Memory B cell (primary cell): Measurements from ENCODE around the gene CREBRF.
"Not testable (repeated sequence)": the region's sequence is repeated elsewhere in the genome, so short reads cannot be mapped to it uniquely, and the experiment has no call there.

Experiments used
- ATAC-seq: fragments of 150-1000 bp; cut with Tn5 transposase; 2 replicates; pipeline ENCODE4 v1.10.0; 2021; ENCODE audit warnings: low read depth, mild to moderate bottlenecking, moderate library complexity
- DNase-seq, 2 donors: peaks; one replicate each; pipeline ENCODE4 v3.0.0; 2022; ENCODE audit warnings: low spot score in 2 of 2
- H3K27ac Mint-ChIP-seq: one replicate; pipeline ENCODE4 v1.8.0; 2022; ENCODE audit warnings: mild to moderate bottlenecking, moderate library complexity, mixed read lengths
- H3K27me3 Mint-ChIP-seq: one replicate; pipeline ENCODE4 v1.8.0; 2022; ENCODE audit warnings: mixed read lengths
- H3K36me3 Mint-ChIP-seq: one replicate; pipeline ENCODE4 v1.8.0; 2022; ENCODE audit warnings: mild to moderate bottlenecking, mixed read lengths
- H3K4me1 Mint-ChIP-seq: one replicate; pipeline ENCODE4 v1.8.0; 2022; ENCODE audit warnings: mixed read lengths
- H3K4me3 Mint-ChIP-seq: one replicate; pipeline ENCODE4 v1.8.0; 2022; ENCODE audit warnings: mild to moderate bottlenecking, moderate library complexity, mixed read lengths
- H3K9me3 Mint-ChIP-seq: one replicate; pipeline ENCODE4 v1.8.0; 2022; ENCODE audit warnings: mixed read lengths

CREBRF gene

GRCh38 chr5:173138707-173139106 is 82.6 kb downstream of the CREBRF start:
- no peak for DNase-seq
- H3K27ac Mint-ChIP-seq: no peak overlapping the region
- no peaks in the 10 kb centered on the region for H3K9me3 Mint-ChIP-seq
- no peaks in the 10 kb centered on the region for H3K27me3 Mint-ChIP-seq
- ATAC-seq: no peak
- H3K4me3 Mint-ChIP-seq: no peak overlapping the region
- no peaks in the 10 kb centered on the region for H3K4me1 Mint-ChIP-seq
- H3K36me3 Mint-ChIP-seq: peaks cover 8% of the 10 kb centered on the region

GRCh38 chr5:173139631-173140030 is 83.5 kb downstream of the CREBRF start:
- no peak for ATAC-seq
- no peaks in the 10 kb centered on the region for H3K27me3 Mint-ChIP-seq
- H3K4me1 Mint-ChIP-seq: no peaks in the 10 kb centered on the region
- peaks cover 8% of the 10 kb centered on the region for H3K36me3 Mint-ChIP-seq
- no peak overlapping the region for H3K4me3 Mint-ChIP-seq
- DNase-seq: no peak
- no peaks in the 10 kb centered on the region for H3K9me3 Mint-ChIP-seq
- H3K27ac Mint-ChIP-seq: peak overlapping the region; percentile 40

- Mint-ChIP-seq H3K27ac (peak overlapping the region; percentile 21), H3K27me3 (no peaks in the 10 kb centered on the region), H3K9me3 (no peaks in the 10 kb centered on the region), H3K36me3 (peaks cover 8% of the 10 kb centered on the region), H3K4me3 (no peak overlapping the region), H3K4me1 (peaks cover 3% of the 10 kb centered on the region)
- DNase-seq: no peak
- ATAC-seq: no peak
Observed at GRCh38 chr5:173140769-173141168, 84.6 kb downstream of the CREBRF start.

- Mint-ChIP-seq H3K4me3 (no peak overlapping the region), H3K36me3 (peaks cover 7% of the 10 kb centered on the region), H3K27ac (peak overlapping the region; percentile 97), H3K4me1 (peaks cover 3% of the 10 kb centered on the region), H3K27me3 (no peaks in the 10 kb centered on the region), H3K9me3 (no peaks in the 10 kb centered on the region)
- ATAC-seq (no peak), DNase-seq (no peak)
Observed at GRCh38 chr5:173143567-173143966, 87.4 kb downstream of the CREBRF start.

- Mint-ChIP-seq H3K27me3 (no peaks in the 10 kb centered on the region), H3K36me3 (peaks cover 10% of the 10 kb centered on the region), H3K4me3 (peak within 1 kb of the TSS; percentile 95), H3K27ac (peak within 1 kb of the TSS; percentile 97), H3K4me1 (peaks cover 3% of the 10 kb centered on the region), H3K9me3 (no peaks in the 10 kb centered on the region)
- ATAC-seq (peak; percentile 88), DNase-seq (peak; percentile 98 to 99)
Observed at GRCh38 chr5:173144200-173145176, 88.3 kb downstream of the CREBRF start, which contains the start of gene BNIP1. Gene BNIP1 (plus strand): TSS chr5:173144531. CDS start chr5:173144546, 15 bp downstream.

- no peak overlapping the region for H3K4me3 Mint-ChIP-seq
- peaks cover 19% of the 10 kb centered on the region for H3K36me3 Mint-ChIP-seq
- ATAC-seq (no peak), DNase-seq (no peak)
- no peaks in the 10 kb centered on the region for H3K9me3 Mint-ChIP-seq
- peaks cover 3% of the 10 kb centered on the region for H3K4me1 Mint-ChIP-seq
- no peak overlapping the region for H3K27ac Mint-ChIP-seq
- no peaks in the 10 kb centered on the region for H3K27me3 Mint-ChIP-seq
Observed at GRCh38 chr5:173148354-173148753, 92.2 kb downstream of the CREBRF start.

- no peak overlapping the region for H3K4me3 Mint-ChIP-seq
- peaks cover 26% of the 10 kb centered on the region for H3K36me3 Mint-ChIP-seq
- no peak for ATAC-seq
- no peaks in the 10 kb centered on the region for H3K27me3 Mint-ChIP-seq
- no peak for DNase-seq
- H3K9me3 Mint-ChIP-seq: no peaks in the 10 kb centered on the region
- no peaks in the 10 kb centered on the region for H3K4me1 Mint-ChIP-seq
- no peak overlapping the region for H3K27ac Mint-ChIP-seq
Observed at GRCh38 chr5:173152547-173152946, 96.4 kb downstream of the CREBRF start.

GRCh38 chr5:173153842-173154241 is 97.7 kb downstream of the CREBRF start:
- Mint-ChIP-seq H3K4me3 (no peak overlapping the region), H3K27ac (no peak overlapping the region), H3K27me3 (no peaks in the 10 kb centered on the region), H3K36me3 (peaks cover 27% of the 10 kb centered on the region), H3K4me1 (no peaks in the 10 kb centered on the region), H3K9me3 (no peaks in the 10 kb centered on the region)
- DNase-seq (no peak), ATAC-seq (no peak)

- H3K27me3 Mint-ChIP-seq, H3K4me1 Mint-ChIP-seq, H3K4me3 Mint-ChIP-seq, H3K9me3 Mint-ChIP-seq, ATAC-seq, H3K27ac Mint-ChIP-seq, DNase-seq: not testable (repeated sequence)
- peaks cover 23% of the 10 kb centered on the region for H3K36me3 Mint-ChIP-seq
Observed at GRCh38 chr5:173154619-173155018, 98.5 kb downstream of the CREBRF start.

- no peaks in the 10 kb centered on the region for H3K4me1 Mint-ChIP-seq
- no peak overlapping the region for H3K27ac Mint-ChIP-seq
- no peak overlapping the region for H3K4me3 Mint-ChIP-seq
- DNase-seq (no peak), ATAC-seq (no peak)
- no peaks in the 10 kb centered on the region for H3K9me3 Mint-ChIP-seq
- peaks cover 23% of the 10 kb centered on the region for H3K36me3 Mint-ChIP-seq
- no peaks in the 10 kb centered on the region for H3K27me3 Mint-ChIP-seq
Observed at GRCh38 chr5:173155912-173156311, 99.8 kb downstream of the CREBRF start.

- H3K27me3 Mint-ChIP-seq: no peaks in the 10 kb centered on the region
- no peak overlapping the region for H3K4me3 Mint-ChIP-seq
- no peak overlapping the region for H3K27ac Mint-ChIP-seq
- H3K36me3 Mint-ChIP-seq: peaks cover 27% of the 10 kb centered on the region
- H3K9me3 Mint-ChIP-seq: no peaks in the 10 kb centered on the region
- no peak for DNase-seq
- no peaks in the 10 kb centered on the region for H3K4me1 Mint-ChIP-seq
- no peak for ATAC-seq
Observed at GRCh38 chr5:173158366-173158765, 102.2 kb downstream of the CREBRF start.

GRCh38 chr5:173159256-173159655 is 103.1 kb downstream of the CREBRF start:
- peaks cover 28% of the 10 kb centered on the region for H3K36me3 Mint-ChIP-seq
- H3K4me1 Mint-ChIP-seq: no peaks in the 10 kb centered on the region

GRCh38 chr5:173161148-173161547 is 105.0 kb downstream of the CREBRF start:
- no peak overlapping the region for H3K4me3 Mint-ChIP-seq
- no peaks in the 10 kb centered on the region for H3K9me3 Mint-ChIP-seq
- H3K36me3 Mint-ChIP-seq: peaks cover 28% of the 10 kb centered on the region
- H3K4me1 Mint-ChIP-seq: no peaks in the 10 kb centered on the region
- no peak overlapping the region for H3K27ac Mint-ChIP-seq
- no peak for DNase-seq
- no peak for ATAC-seq
- H3K27me3 Mint-ChIP-seq: no peaks in the 10 kb centered on the region

More at GRCh38 chr5:173159256-173159655, 103.1 kb downstream of the CREBRF start:
- Mint-ChIP-seq H3K9me3 (no peaks in the 10 kb centered on the region), H3K27me3 (no peaks in the 10 kb centered on the region), H3K4me3 (no peak overlapping the region), H3K27ac (no peak overlapping the region)
- ATAC-seq (no peak), DNase-seq (no peak)

GRCh38 chr5:173163219-173163618 is 107.1 kb downstream of the CREBRF start:
- no peaks in the 10 kb centered on the region for H3K27me3 Mint-ChIP-seq
- H3K9me3 Mint-ChIP-seq: no peaks in the 10 kb centered on the region
- peaks cover 25% of the 10 kb centered on the region for H3K36me3 Mint-ChIP-seq
- ATAC-seq: no peak
- H3K27ac Mint-ChIP-seq: no peak overlapping the region
- no peaks in the 10 kb centered on the region for H3K4me1 Mint-ChIP-seq
- H3K4me3 Mint-ChIP-seq: no peak overlapping the region
- DNase-seq: no peak
